Measurements from ENCODE around the gene MAPRE3. TPM values are rescaled to one million over a fixed set of nuclear protein-coding genes. Genes with fewer than 3 reads are reported as not detected.

The MAPRE3 gene
- total and polyA plus RNA-seq, 2 donors (not counting 1 experiment from before 2014, with no cell fraction given): 7.9 to 13.9 TPM

DNA sequence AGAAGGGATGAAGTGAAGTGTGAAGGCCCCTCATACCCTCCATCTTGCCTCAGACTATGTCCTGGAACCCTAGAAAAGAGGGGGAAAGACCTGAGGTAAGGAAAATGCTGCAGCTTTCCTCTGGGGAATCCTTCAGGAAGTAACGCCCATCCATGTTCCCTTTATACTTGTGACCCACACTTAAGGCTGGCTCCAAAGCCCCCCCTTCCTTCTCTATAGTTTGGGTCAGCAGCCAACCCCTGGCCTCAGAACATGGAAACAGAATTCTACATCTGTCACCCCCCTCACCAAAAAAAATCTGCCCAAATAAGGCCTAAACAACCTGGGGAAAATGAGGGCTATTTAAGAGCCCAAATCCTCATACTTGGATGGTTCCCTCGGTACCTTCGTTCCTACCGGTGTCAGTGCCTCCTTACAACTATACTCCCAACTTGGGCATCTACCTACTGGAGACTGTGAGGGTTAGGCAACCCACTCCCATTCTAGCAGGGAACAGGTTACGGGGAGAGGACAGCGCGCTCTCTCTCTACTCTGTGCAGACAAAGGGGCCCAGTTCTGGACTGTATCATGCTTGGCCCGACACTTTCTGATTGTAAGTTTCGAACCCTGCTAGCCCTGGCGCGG is 100.3 kb downstream of the MAPRE3 start:
- Histone ChIP-seq H3K9me3 (ENCODE audit: control insufficient read depth, insufficient read depth, low read depth, low read length) (no peaks in the 10 kb centered on the region), H2AFZ (ENCODE audit: low read length) (peak overlapping the region; percentile 57), H3K27ac (ENCODE audit: insufficient read depth, low read length) (peak overlapping the region; percentile 87), H3K4me2 (ENCODE audit: extremely low read depth, insufficient read depth, low read length) (peak overlapping the region; percentile 93), H3K79me2 (ENCODE audit: control insufficient read depth, insufficient read depth, low read length) (peaks cover 40% of the 10 kb centered on the region), H3K36me3 (ENCODE audit: control insufficient read depth, insufficient read depth, low read length) (peaks cover 16% of the 10 kb centered on the region), H3K27me3 (ENCODE audit: control insufficient read depth, insufficient read depth, low read length) (no peaks in the 10 kb centered on the region), H4K20me1 (ENCODE audit: control insufficient read depth, extremely low read depth, insufficient read depth, low read length) (no peaks in the 10 kb centered on the region), H3K4me1 (ENCODE audit: control insufficient read depth, extremely low read depth, insufficient read depth, low read length) (peaks cover 21% of the 10 kb centered on the region), H3K4me3 (replicated peaks in 1 of 4; ENCODE audit: control extremely low read depth in 1 of 4, insufficient read depth in 1 of 4, low read depth in 3 of 4, low read length in 4 of 4) (peak overlapping the region; percentile 79 to 100 (median 96)), H3K9ac (ENCODE audit: insufficient read depth, low read length) (peak overlapping the region; percentile 80)
- TF ChIP-seq EZH2 (IDR thresholded peaks at IDR 0.05; ENCODE audit: low read length, missing control alignments): no peak
- TF ChIP-seq, protein P1, sequence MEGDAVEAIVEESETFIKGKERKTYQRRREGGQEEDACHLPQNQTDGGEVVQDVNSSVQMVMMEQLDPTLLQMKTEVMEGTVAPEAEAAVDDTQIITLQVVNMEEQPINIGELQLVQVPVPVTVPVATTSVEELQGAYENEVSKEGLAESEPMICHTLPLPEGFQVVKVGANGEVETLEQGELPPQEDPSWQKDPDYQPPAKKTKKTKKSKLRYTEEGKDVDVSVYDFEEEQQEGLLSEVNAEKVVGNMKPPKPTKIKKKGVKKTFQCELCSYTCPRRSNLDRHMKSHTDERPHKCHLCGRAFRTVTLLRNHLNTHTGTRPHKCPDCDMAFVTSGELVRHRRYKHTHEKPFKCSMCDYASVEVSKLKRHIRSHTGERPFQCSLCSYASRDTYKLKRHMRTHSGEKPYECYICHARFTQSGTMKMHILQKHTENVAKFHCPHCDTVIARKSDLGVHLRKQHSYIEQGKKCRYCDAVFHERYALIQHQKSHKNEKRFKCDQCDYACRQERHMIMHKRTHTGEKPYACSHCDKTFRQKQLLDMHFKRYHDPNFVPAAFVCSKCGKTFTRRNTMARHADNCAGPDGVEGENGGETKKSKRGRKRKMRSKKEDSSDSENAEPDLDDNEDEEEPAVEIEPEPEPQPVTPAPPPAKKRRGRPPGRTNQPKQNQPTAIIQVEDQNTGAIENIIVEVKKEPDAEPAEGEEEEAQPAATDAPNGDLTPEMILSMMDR (conservative IDR thresholded peaks at IDR 0.05 in 1 of 2, IDR thresholded peaks at IDR 0.05 in 1 of 2; ENCODE audit: low read depth in 1 of 2, low read length in 2 of 2): no peak
- DNase-seq (ENCODE audit: low read depth in 2 of 2): no peak

- Histone ChIP-seq H4K20me1 (ENCODE audit: control insufficient read depth, extremely low read depth, insufficient read depth, low read length) (no peaks in the 10 kb centered on the region), H3K9me3 (ENCODE audit: control insufficient read depth, insufficient read depth, low read depth, low read length) (no peaks in the 10 kb centered on the region), H3K27ac (ENCODE audit: insufficient read depth, low read length) (peak within 1 kb of the TSS; percentile 87), H3K36me3 (ENCODE audit: control insufficient read depth, insufficient read depth, low read length) (peaks cover 11% of the 10 kb centered on the region), H3K79me2 (ENCODE audit: control insufficient read depth, insufficient read depth, low read length) (peaks cover 40% of the 10 kb centered on the region), H3K4me1 (ENCODE audit: control insufficient read depth, extremely low read depth, insufficient read depth, low read length) (peaks cover 22% of the 10 kb centered on the region), H3K4me2 (ENCODE audit: extremely low read depth, insufficient read depth, low read length) (peak within 1 kb of the TSS; percentile 93), H2AFZ (ENCODE audit: low read length) (peak within 1 kb of the TSS; percentile 57), H3K27me3 (ENCODE audit: control insufficient read depth, insufficient read depth, low read length) (no peaks in the 10 kb centered on the region), H3K9ac (ENCODE audit: insufficient read depth, low read length) (peak within 1 kb of the TSS; percentile 80), H3K4me3 (replicated peaks in 1 of 4; ENCODE audit: control extremely low read depth in 1 of 4, insufficient read depth in 1 of 4, low read depth in 3 of 4, low read length in 4 of 4) (peak within 1 kb of the TSS; percentile 79 to 100 (median 96))
- TF ChIP-seq, protein P1 (conservative IDR thresholded peaks at IDR 0.05 in 1 of 2, IDR thresholded peaks at IDR 0.05 in 1 of 2; ENCODE audit: low read depth in 1 of 2, low read length in 2 of 2): no peak
- TF ChIP-seq EZH2 (IDR thresholded peaks at IDR 0.05; ENCODE audit: low read length, missing control alignments): no peak
- peak; percentile 92 to 93 for DNase-seq (ENCODE audit: low read depth in 2 of 2)
Observed at GRCh38 chr2:27071277-27071989, 101.0 kb downstream of the MAPRE3 start, which contains the start of gene OST4. Gene OST4, minus strand, starts transcription at chr2:27071654.

GRCh38 chr2:27071990-27072830 is 101.8 kb downstream of the MAPRE3 start:
- Histone ChIP-seq H4K20me1 (ENCODE audit: control insufficient read depth, extremely low read depth, insufficient read depth, low read length) (no peaks in the 10 kb centered on the region), H3K79me2 (ENCODE audit: control insufficient read depth, insufficient read depth, low read length) (peaks cover 40% of the 10 kb centered on the region), H3K4me2 (ENCODE audit: extremely low read depth, insufficient read depth, low read length) (peak overlapping the region; percentile 93), H3K9ac (ENCODE audit: insufficient read depth, low read length) (peak overlapping the region; percentile 62), H3K4me3 (replicated peaks in 1 of 4; ENCODE audit: control extremely low read depth in 1 of 4, insufficient read depth in 1 of 4, low read depth in 3 of 4, low read length in 4 of 4) (peak overlapping the region; percentile 39 to 70 (median 55)), H3K36me3 (ENCODE audit: control insufficient read depth, insufficient read depth, low read length) (peaks cover 10% of the 10 kb centered on the region), H3K27ac (ENCODE audit: insufficient read depth, low read length) (peak overlapping the region; percentile 79), H3K9me3 (ENCODE audit: control insufficient read depth, insufficient read depth, low read depth, low read length) (no peaks in the 10 kb centered on the region), H2AFZ (ENCODE audit: low read length) (peak overlapping the region; percentile 6), H3K4me1 (ENCODE audit: control insufficient read depth, extremely low read depth, insufficient read depth, low read length) (peaks cover 25% of the 10 kb centered on the region), H3K27me3 (ENCODE audit: control insufficient read depth, insufficient read depth, low read length) (no peaks in the 10 kb centered on the region)
- DNase-seq (ENCODE audit: low read depth in 2 of 2): peak; percentile 81 to 90
- TF ChIP-seq, protein P1 (conservative IDR thresholded peaks at IDR 0.05 in 1 of 2, IDR thresholded peaks at IDR 0.05 in 1 of 2; ENCODE audit: low read depth in 1 of 2, low read length in 2 of 2): no peak
- no peak for TF ChIP-seq EZH2 (IDR thresholded peaks at IDR 0.05; ENCODE audit: low read length, missing control alignments)

All from fibroblast of lung (primary cell).